ENCODE measurements around the gene ZNF281.
A peak's percentile ranks its signal among the peaks of the same experiment; 100 is the strongest.

Gene ZNF281

DNA sequence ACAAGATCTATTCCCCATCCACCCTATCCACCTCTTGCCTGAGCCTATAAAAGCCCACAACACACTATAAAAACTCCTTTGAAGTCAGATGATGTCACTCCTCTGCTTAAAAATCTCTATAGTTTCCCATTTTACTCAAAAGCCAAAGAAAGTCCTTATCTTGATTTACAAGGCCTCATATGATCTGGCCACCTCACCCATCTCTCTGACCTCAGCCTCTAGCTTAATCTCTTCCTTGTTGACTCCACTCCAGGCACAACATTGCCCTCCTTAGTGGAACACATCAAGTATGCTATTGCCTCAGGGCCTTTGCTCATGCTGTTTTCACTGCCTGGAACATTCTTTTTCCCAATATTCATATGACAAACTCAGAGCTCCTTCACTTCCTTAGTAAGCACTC is 33.3 kb downstream of the ZNF281 start:
- TF ChIP-seq, protein P1, sequence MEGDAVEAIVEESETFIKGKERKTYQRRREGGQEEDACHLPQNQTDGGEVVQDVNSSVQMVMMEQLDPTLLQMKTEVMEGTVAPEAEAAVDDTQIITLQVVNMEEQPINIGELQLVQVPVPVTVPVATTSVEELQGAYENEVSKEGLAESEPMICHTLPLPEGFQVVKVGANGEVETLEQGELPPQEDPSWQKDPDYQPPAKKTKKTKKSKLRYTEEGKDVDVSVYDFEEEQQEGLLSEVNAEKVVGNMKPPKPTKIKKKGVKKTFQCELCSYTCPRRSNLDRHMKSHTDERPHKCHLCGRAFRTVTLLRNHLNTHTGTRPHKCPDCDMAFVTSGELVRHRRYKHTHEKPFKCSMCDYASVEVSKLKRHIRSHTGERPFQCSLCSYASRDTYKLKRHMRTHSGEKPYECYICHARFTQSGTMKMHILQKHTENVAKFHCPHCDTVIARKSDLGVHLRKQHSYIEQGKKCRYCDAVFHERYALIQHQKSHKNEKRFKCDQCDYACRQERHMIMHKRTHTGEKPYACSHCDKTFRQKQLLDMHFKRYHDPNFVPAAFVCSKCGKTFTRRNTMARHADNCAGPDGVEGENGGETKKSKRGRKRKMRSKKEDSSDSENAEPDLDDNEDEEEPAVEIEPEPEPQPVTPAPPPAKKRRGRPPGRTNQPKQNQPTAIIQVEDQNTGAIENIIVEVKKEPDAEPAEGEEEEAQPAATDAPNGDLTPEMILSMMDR (conservative IDR thresholded peaks at IDR 0.05; ENCODE audit: control insufficient read depth, insufficient read depth, low read depth, low read length), result no peak
- no peak overlapping the region for H3K4me3 ChIP-seq (ENCODE audit: control insufficient read depth, low read depth, low read length)
- peak; percentile 31 for DNase-seq (ENCODE audit: low read depth)

DNA sequence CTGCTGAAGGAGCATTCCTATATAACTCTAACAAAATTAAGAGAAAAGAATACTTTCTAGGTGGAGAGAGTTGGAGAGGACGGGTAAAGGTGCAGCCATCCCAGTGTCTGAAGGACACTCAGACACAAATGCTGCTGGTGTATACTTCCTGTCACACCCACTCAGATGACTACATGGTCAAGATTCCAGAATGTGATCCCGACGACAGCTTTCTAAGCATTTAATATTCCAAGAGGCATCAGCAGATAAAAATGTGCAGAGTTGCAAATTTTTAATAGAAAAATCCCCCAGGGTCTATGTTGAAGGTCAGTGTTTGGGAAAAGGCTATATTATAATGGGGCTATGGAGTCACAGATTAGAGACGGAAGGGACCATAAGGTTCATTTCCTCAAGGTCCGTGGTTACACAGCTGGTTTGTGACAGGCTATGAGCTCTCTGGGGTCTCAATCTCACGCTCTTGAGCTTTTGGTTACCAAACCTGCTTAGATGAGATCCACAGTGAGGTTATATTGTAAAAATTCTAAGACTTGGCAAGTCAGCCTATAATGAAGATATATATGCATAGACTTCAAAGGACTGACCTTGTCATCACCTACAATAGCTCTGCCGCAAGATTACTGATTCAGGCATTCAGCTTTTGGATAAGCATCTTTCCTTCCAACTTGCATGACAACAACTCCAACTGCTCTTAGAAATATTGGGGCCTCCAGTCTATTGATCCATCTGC is 35.1 kb downstream of the ZNF281 start:
- TF ChIP-seq, protein P1 (conservative IDR thresholded peaks at IDR 0.05; ENCODE audit: control insufficient read depth, insufficient read depth, low read depth, low read length), result no peak
- no peak overlapping the region for H3K4me3 ChIP-seq (ENCODE audit: control insufficient read depth, low read depth, low read length)
- peak; percentile 63 for DNase-seq (ENCODE audit: low read depth)

DNA sequence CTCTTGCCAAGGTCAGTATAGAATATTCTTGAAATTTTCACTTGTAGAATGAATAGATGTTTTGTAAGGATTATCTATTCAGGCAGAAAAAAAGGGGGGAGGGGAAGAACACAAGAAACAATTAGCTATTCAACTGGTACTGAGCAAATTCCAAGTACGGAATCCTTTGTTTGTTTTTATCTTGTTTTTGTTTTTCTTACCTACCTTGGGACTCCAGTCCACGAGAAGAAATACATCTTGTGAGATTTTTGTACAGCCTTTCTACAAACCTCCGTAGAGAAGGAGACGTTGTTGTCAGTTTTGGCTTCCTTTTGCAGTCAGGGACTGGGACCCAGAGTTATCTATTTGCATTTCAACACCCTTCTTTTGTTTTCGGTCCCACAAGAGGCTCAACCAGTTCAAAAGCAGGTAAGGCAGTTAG is 36.0 kb downstream of the ZNF281 start:
- TF ChIP-seq, protein P1 (conservative IDR thresholded peaks at IDR 0.05; ENCODE audit: control insufficient read depth, insufficient read depth, low read depth, low read length), result no peak
- no peak for DNase-seq (ENCODE audit: low read depth)
- H3K4me3 ChIP-seq (ENCODE audit: control insufficient read depth, low read depth, low read length), result no peak overlapping the region

DNA sequence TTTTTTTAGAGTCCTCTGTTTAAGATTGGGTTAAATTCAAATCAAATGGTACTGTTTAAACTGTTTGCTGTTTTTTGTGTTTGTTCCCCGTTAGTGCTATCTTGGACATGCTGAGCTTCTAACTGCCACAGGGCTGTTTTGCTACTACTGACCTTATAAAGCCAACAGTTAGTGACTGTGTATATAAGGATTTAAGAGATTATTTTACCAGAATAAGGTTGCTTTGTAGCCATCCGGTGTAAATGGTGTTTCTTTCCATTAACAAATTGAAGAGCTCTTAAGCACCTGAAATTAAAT is 37.0 kb downstream of the ZNF281 start:
- no peak overlapping the region for H3K4me3 ChIP-seq (ENCODE audit: control insufficient read depth, low read depth, low read length)
- TF ChIP-seq, protein P1 (conservative IDR thresholded peaks at IDR 0.05; ENCODE audit: control insufficient read depth, insufficient read depth, low read depth, low read length), result no peak
- no peak for DNase-seq (ENCODE audit: low read depth)

DNA sequence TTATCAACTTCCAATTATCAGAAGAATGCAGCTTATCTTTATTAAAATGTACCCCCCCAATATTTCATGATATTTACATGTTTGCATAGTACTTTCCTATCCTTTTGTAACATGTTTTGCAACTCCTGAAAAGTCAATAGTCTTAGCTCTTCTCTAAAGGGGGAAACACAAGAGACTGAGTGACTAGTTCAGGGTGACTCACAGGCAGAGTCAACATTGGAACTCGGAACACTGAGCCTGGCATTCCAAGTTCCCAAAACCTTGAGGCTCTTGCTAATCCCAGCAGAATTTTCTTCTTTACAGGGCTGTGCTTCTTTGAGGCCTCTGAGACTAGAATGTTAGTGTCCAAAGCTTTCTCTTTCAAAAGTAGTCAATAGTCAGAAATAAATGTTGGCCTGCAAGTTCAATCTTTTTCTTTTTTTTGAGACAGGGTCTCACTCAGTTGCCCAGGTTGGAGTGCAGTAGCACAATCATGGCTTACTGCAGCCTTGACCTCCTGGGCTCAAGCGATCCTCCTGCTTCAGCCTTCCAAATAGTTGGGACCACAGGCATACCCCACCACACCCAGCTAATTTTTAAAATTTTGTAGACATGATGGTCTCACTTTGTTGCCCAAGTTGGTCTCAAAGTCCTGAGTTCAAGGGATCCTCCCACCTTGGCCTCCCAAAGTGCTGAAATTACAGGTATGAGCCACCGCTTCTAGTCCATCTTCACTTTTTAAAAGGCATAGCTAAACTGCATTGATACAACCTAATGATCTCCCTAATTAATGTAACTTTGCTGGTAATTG is 37.5 kb downstream of the ZNF281 start:
- peak; percentile 92 for DNase-seq (ENCODE audit: low read depth)
- no peak overlapping the region for H3K4me3 ChIP-seq (ENCODE audit: control insufficient read depth, low read depth, low read length)
- TF ChIP-seq, protein P1 (conservative IDR thresholded peaks at IDR 0.05; ENCODE audit: control insufficient read depth, insufficient read depth, low read depth, low read length), result no peak

DNA sequence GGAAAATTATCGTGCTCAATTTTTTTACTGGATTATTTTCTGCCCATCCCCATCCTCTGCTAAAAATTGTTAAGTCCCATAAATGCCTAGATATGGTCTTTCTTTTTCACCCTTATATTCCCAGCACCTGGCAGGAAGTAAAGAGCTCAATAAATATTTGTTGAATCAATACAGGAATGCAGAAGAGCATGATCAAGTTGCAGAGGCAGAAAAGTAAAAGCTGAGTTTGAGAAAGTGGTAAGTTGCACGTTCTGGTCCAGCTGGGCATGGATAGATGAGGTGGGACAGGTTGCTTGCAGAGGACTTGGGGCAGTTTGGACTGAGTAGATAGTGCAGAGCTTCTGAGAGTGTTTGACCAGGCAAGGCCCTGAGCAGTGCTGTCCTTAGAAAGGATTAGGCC is 40.1 kb downstream of the ZNF281 start:
- no peak overlapping the region for H3K4me3 ChIP-seq (ENCODE audit: control insufficient read depth, low read depth, low read length)
- DNase-seq (ENCODE audit: low read depth), result no peak
- TF ChIP-seq, protein P1 (conservative IDR thresholded peaks at IDR 0.05; ENCODE audit: control insufficient read depth, insufficient read depth, low read depth, low read length), result no peak

Data from fibroblast of mammary gland (primary cell).